ENCODE measurements around the gene CCDC6.

The CCDC6 gene

DNA sequence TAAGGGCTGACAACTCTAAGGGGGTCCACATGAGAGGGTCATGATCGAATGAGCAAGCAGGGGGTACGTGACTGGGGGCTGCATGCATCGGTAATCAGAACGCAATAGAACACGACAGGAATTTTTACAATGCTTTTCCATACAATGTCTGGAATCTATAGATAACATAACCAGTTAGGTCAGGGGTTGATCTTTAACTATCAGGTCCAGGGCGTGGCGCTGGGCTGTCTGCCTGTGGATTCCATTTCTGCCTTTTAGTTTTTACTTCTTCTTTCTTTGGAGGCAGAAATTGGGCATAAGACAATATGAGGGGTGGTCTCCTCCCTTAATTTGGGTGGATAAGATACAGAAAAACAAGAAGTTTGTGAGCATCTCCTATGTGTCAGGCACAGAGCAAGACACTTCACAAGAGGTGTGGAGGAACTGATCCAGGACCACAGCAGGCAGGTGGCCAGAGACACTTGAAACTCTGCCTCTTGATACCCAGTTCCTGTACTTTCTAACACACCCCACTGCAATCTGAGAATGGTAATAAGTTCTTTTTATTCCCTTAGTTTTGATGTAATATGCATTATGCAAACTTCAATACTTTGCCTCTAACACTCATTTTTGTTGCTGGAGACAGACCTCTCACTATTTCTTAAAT, 135.1 kb downstream of the CCDC6 start:
- no peaks in the 10 kb centered on the region for H3K4me1 ChIP-seq
- TF ChIP-seq, protein P1, sequence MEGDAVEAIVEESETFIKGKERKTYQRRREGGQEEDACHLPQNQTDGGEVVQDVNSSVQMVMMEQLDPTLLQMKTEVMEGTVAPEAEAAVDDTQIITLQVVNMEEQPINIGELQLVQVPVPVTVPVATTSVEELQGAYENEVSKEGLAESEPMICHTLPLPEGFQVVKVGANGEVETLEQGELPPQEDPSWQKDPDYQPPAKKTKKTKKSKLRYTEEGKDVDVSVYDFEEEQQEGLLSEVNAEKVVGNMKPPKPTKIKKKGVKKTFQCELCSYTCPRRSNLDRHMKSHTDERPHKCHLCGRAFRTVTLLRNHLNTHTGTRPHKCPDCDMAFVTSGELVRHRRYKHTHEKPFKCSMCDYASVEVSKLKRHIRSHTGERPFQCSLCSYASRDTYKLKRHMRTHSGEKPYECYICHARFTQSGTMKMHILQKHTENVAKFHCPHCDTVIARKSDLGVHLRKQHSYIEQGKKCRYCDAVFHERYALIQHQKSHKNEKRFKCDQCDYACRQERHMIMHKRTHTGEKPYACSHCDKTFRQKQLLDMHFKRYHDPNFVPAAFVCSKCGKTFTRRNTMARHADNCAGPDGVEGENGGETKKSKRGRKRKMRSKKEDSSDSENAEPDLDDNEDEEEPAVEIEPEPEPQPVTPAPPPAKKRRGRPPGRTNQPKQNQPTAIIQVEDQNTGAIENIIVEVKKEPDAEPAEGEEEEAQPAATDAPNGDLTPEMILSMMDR (IDR thresholded peaks at IDR 0.05): no peak
- no peak for DNase-seq
- no peak overlapping the region for H3K4me3 ChIP-seq
- no peaks in the 10 kb centered on the region for H3K27me3 ChIP-seq
- intact Hi-C loops (cut with DNase I; ENCODE audit: low total_unique reads): no loop called here
- no peak overlapping the region for H3K27ac ChIP-seq
- no peaks in the 10 kb centered on the region for H3K9me3 ChIP-seq
- H3K36me3 ChIP-seq: no peaks in the 10 kb centered on the region

DNA sequence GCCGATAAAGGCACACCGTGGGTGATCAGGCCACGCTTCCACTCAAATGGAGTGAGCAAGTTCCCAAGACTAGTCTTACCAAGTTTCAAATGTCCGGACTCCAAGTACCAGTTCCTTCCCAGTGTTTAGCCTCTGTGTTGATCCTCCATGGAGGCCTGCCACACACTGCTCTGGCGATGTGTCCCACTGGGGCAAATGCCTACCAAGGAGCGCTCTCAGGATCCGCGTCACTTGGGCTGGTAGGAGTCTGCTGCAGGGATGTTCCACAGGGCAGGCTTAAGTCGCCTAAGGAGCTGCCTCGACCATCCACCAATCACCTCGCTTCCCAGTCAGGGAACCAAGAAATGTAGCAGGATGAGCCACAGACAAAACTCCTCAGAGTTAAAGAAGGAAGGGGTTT, 135.7 kb downstream of the CCDC6 start:
- TF ChIP-seq, protein P1 (IDR thresholded peaks at IDR 0.05): no peak
- Histone ChIP-seq H3K4me1 (no peaks in the 10 kb centered on the region), H3K4me3 (no peak overlapping the region), H3K36me3 (no peaks in the 10 kb centered on the region), H3K27me3 (no peaks in the 10 kb centered on the region), H3K27ac (no peak overlapping the region), H3K9me3 (no peaks in the 10 kb centered on the region)
- intact Hi-C loops (cut with DNase I; ENCODE audit: low total_unique reads): no loop called here
- DNase-seq: no peak

GRCh38 chr10:59762505-59762904, 143.9 kb downstream of the CCDC6 start:
- no peaks in the 10 kb centered on the region for H3K9me3 ChIP-seq
- DNase-seq: no peak
- TF ChIP-seq, protein P1 (IDR thresholded peaks at IDR 0.05): no peak
- intact Hi-C loops (cut with DNase I; ENCODE audit: low total_unique reads): no loop called here
- H3K27me3 ChIP-seq: no peaks in the 10 kb centered on the region
- no peak overlapping the region for H3K4me3 ChIP-seq
- no peaks in the 10 kb centered on the region for H3K36me3 ChIP-seq
- no peaks in the 10 kb centered on the region for H3K4me1 ChIP-seq
- H3K27ac ChIP-seq: no peak overlapping the region

DNA sequence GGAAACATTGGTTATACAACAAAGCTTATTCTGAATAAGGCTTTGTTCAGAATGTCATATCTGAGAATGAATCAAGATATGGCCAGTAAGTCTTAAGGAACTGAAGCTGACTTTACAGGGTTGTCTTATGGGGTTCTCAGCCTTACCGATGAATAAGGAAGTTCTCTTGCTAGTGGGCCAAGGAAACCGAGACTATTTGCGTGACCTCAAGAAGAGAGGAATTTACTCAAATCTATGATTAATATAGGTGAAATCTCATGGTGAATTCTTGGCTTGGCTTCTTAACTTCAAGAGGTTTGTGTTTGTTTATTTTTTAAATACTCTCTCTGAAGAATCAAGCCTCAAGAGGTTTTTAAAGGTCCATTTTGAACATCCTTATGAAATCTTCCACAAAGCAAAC, 148.4 kb downstream of the CCDC6 start:
- TF ChIP-seq, protein P1 (IDR thresholded peaks at IDR 0.05): no peak
- intact Hi-C loops (cut with DNase I; ENCODE audit: low total_unique reads): no loop called here
- Histone ChIP-seq H3K27me3 (no peaks in the 10 kb centered on the region), H3K4me3 (no peak overlapping the region), H3K27ac (no peak overlapping the region), H3K9me3 (no peaks in the 10 kb centered on the region), H3K4me1 (no peaks in the 10 kb centered on the region), H3K36me3 (no peaks in the 10 kb centered on the region)
- no peak for DNase-seq

GRCh38 chr10:59754951-59755350, 151.4 kb downstream of the CCDC6 start:
- intact Hi-C loops (cut with DNase I; ENCODE audit: low total_unique reads): no loop called here
- H3K4me3 ChIP-seq: no peak overlapping the region
- no peaks in the 10 kb centered on the region for H3K27me3 ChIP-seq
- no peaks in the 10 kb centered on the region for H3K4me1 ChIP-seq
- no peak overlapping the region for H3K27ac ChIP-seq
- H3K36me3 ChIP-seq: no peaks in the 10 kb centered on the region
- DNase-seq: no peak
- H3K9me3 ChIP-seq: no peaks in the 10 kb centered on the region
- TF ChIP-seq, protein P1 (IDR thresholded peaks at IDR 0.05): no peak

DNA sequence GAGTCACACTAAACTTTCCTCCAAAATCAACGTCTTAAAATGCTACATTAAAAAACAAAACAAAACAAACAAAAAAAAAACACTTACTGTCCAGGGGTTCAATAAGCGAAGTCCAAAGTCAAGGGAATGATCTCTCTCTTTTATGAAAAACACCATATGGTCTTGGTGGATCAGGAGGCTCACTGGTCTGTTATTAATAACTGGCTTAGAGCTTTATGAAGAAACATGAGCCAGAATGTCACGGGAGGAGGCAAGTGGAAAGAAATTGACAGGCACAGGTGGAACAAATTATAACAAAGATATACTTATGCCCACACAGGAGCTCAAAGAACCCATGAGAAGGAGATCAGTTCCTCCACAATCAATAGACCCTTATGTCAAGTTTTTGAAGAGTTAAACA, 153.1 kb downstream of the CCDC6 start, which contains the start of gene MRLN:
TSS of gene MRLN (minus strand) at position 189 of the 400 bp plus-strand sequence.
- intact Hi-C loops (cut with DNase I; ENCODE audit: low total_unique reads): no loop called here
- H3K36me3 ChIP-seq: no peaks in the 10 kb centered on the region
- no peak for DNase-seq
- H3K27ac ChIP-seq: no peak within 1 kb of the TSS
- H3K9me3 ChIP-seq: no peaks in the 10 kb centered on the region
- TF ChIP-seq, protein P1 (IDR thresholded peaks at IDR 0.05): no peak
- no peak within 1 kb of the TSS for H3K4me3 ChIP-seq
- no peaks in the 10 kb centered on the region for H3K27me3 ChIP-seq
- no peaks in the 10 kb centered on the region for H3K4me1 ChIP-seq
